Stimulated activated naive CD8-positive, alpha-beta T cell treated with anti-CD3 and anti-CD28 coated beads, Interleukin-15, amount 100 ng/mL, for 72 hours (primary cell): ENCODE data around the gene DDX39B.
A peak's percentile ranks its signal among the peaks of the same experiment; 100 is the strongest.
"Not testable (repeated sequence)": the region's sequence is repeated elsewhere in the genome, so short reads cannot be mapped to it uniquely, and the experiment has no call there.

ENCODE experiments used
- ATAC-seq: fragments of 150-1000 bp; cut with Tn5 transposase; 2 replicates; pipeline ENCODE4 v1.10.0; 2021; ENCODE audit warnings: mild to moderate bottlenecking, moderate library complexity
- DNase-seq, 2 donors: peaks; one replicate each; pipeline ENCODE4 v3.0.0; 2021 to 2022
- H3K27ac Mint-ChIP-seq, 2 donors: one replicate each; pipeline ENCODE4 v1.8.0; 2022; ENCODE audit warnings: mild to moderate bottlenecking in 2 of 2, mixed read lengths in 2 of 2, moderate library complexity in 2 of 2
- H3K27me3 Mint-ChIP-seq: one replicate; pipeline ENCODE4 v1.8.0; 2022; ENCODE audit warnings: mixed read lengths
- H3K4me1 Mint-ChIP-seq: one replicate; pipeline ENCODE4 v1.8.0; 2022; ENCODE audit warnings: mild to moderate bottlenecking, mixed read lengths
- H3K4me3 Mint-ChIP-seq, 2 donors: one replicate each; pipeline ENCODE4 v1.8.0; 2022; ENCODE audit warnings: mild to moderate bottlenecking in 2 of 2, mixed read lengths in 2 of 2, moderate library complexity in 1 of 2
- H3K9me3 Mint-ChIP-seq, 2 donors: one replicate each; pipeline ENCODE4 v1.8.0; 2022; ENCODE audit warnings: mixed read lengths in 2 of 2

DDX39B gene

GRCh38 chr6:31529329-31530150 is 12.3 kb downstream of the DDX39B start:
- ATAC-seq (peak; percentile 13), DNase-seq (no peak)
- H3K9me3 Mint-ChIP-seq: no peaks in the 10 kb centered on the region
- peak overlapping the region in 1 of 2 donors; percentile 74 for H3K27ac Mint-ChIP-seq
- no peak overlapping the region for H3K4me3 Mint-ChIP-seq
- H3K4me1 Mint-ChIP-seq: peaks cover 32% of the 10 kb centered on the region
- H3K27me3 Mint-ChIP-seq: no peaks in the 10 kb centered on the region

- H3K4me3 Mint-ChIP-seq: no peak within 1 kb of the TSS
- no peaks in the 10 kb centered on the region for H3K27me3 Mint-ChIP-seq
- no peaks in the 10 kb centered on the region for H3K9me3 Mint-ChIP-seq
- H3K27ac Mint-ChIP-seq: peak within 1 kb of the TSS in 1 of 2 donors; percentile 75
- peak; percentile 47 for ATAC-seq
- H3K4me1 Mint-ChIP-seq: peaks cover 31% of the 10 kb centered on the region
- DNase-seq: no peak
These were observed 12.9 kb downstream of the DDX39B start, which contains the start of gene MCCD1 for GRCh38 chr6:31528821-31529328. MCCD1 (plus strand) TSS chr6:31528962; CDS start chr6:31529015, 53 bp downstream.

- no peaks in the 10 kb centered on the region for H3K9me3 Mint-ChIP-seq
- ATAC-seq (peak; percentile 45), DNase-seq (no peak)
- no peak overlapping the region for H3K4me3 Mint-ChIP-seq
- no peaks in the 10 kb centered on the region for H3K27me3 Mint-ChIP-seq
- H3K27ac Mint-ChIP-seq: peak overlapping the region in 1 of 2 donors; percentile 75
- peaks cover 28% of the 10 kb centered on the region for H3K4me1 Mint-ChIP-seq
These were observed 13.5 kb downstream of the DDX39B start for GRCh38 chr6:31528307-31528777.

GRCh38 chr6:31525932-31526591 is 15.7 kb downstream of the DDX39B start:
- Mint-ChIP-seq H3K4me3 (no peak overlapping the region), H3K27me3 (no peaks in the 10 kb centered on the region), H3K9me3 (no peaks in the 10 kb centered on the region), H3K4me1 (peaks cover 13% of the 10 kb centered on the region), H3K27ac (peak overlapping the region in 1 of 2 donors; percentile 4)
- ATAC-seq (no peak), DNase-seq (no peak)

GRCh38 chr6:31525553-31525931 is 16.3 kb downstream of the DDX39B start:
- H3K9me3 Mint-ChIP-seq: no peaks in the 10 kb centered on the region
- DNase-seq: no peak
- H3K4me1 Mint-ChIP-seq: peaks cover 8% of the 10 kb centered on the region
- ATAC-seq: no peak
- no peak overlapping the region for H3K27ac Mint-ChIP-seq
- H3K27me3 Mint-ChIP-seq: no peaks in the 10 kb centered on the region
- H3K4me3 Mint-ChIP-seq: no peak overlapping the region

- H3K27ac Mint-ChIP-seq: no peak overlapping the region
- H3K4me1 Mint-ChIP-seq: peaks cover 7% of the 10 kb centered on the region
- DNase-seq: no peak
- no peaks in the 10 kb centered on the region for H3K27me3 Mint-ChIP-seq
- H3K4me3 Mint-ChIP-seq: no peak overlapping the region
- no peaks in the 10 kb centered on the region for H3K9me3 Mint-ChIP-seq
- ATAC-seq: no peak
These were observed 20.0 kb downstream of the DDX39B start for GRCh38 chr6:31521835-31522234.

- no peak for DNase-seq
- Mint-ChIP-seq H3K9me3 (no peaks in the 10 kb centered on the region), H3K27ac (no peak overlapping the region), H3K4me3 (no peak overlapping the region), H3K27me3 (no peaks in the 10 kb centered on the region), H3K4me1 (no peaks in the 10 kb centered on the region)
- no peak for ATAC-seq
These were observed 28.2 kb downstream of the DDX39B start for GRCh38 chr6:31513456-31514165.

- H3K4me1 Mint-ChIP-seq: peaks cover 7% of the 10 kb centered on the region
- ATAC-seq (no peak), DNase-seq (no peak)
- no peak overlapping the region for H3K4me3 Mint-ChIP-seq
- H3K27ac Mint-ChIP-seq: no peak overlapping the region
- H3K9me3 Mint-ChIP-seq: no peaks in the 10 kb centered on the region
- H3K27me3 Mint-ChIP-seq: no peaks in the 10 kb centered on the region
These were observed 31.8 kb downstream of the DDX39B start for GRCh38 chr6:31510007-31510406.

- H3K27me3 Mint-ChIP-seq, H3K4me1 Mint-ChIP-seq, H3K4me3 Mint-ChIP-seq, H3K9me3 Mint-ChIP-seq, DNase-seq, ATAC-seq: not testable (repeated sequence)
- H3K27ac Mint-ChIP-seq: peak overlapping the region in 1 of 2 donors; percentile 68
These were observed 32.8 kb downstream of the DDX39B start for GRCh38 chr6:31509036-31509435.

- H3K27ac Mint-ChIP-seq: no peak overlapping the region
- no peak for DNase-seq
These were observed 39.2 kb downstream of the DDX39B start for GRCh38 chr6:31502586-31502985.

GRCh38 chr6:31499648-31500047 is 42.2 kb downstream of the DDX39B start:
- H3K4me3 Mint-ChIP-seq: peak overlapping the region; percentile 80 to 86
- peak overlapping the region in 1 of 2 donors; percentile 20 for H3K27ac Mint-ChIP-seq
- not testable (repeated sequence) for ATAC-seq, H3K27me3 Mint-ChIP-seq, H3K9me3 Mint-ChIP-seq, DNase-seq
- peaks cover 67% of the 10 kb centered on the region for H3K4me1 Mint-ChIP-seq

More at GRCh38 chr6:31502586-31502985, 39.2 kb downstream of the DDX39B start:
- peaks cover 54% of the 10 kb centered on the region for H3K4me1 Mint-ChIP-seq
- no peaks in the 10 kb centered on the region for H3K9me3 Mint-ChIP-seq
- no peaks in the 10 kb centered on the region for H3K27me3 Mint-ChIP-seq
- ATAC-seq: no peak
- no peak overlapping the region for H3K4me3 Mint-ChIP-seq

- Mint-ChIP-seq H3K4me3 (peak overlapping the region; percentile 80 to 86), H3K27me3 (no peaks in the 10 kb centered on the region)
- no peak for ATAC-seq
These were observed 43.1 kb downstream of the DDX39B start for GRCh38 chr6:31498748-31499147.

GRCh38 chr6:31497531-31498476 is 44.0 kb downstream of the DDX39B start, which contains the start of gene MICB:
MICB (plus strand) TSS chr6:31498145; CDS start chr6:31498194, 49 bp downstream.
- Mint-ChIP-seq H3K27me3 (no peaks in the 10 kb centered on the region), H3K27ac (peak within 1 kb of the TSS; percentile 63 to 84), H3K4me1 (peaks cover 72% of the 10 kb centered on the region), H3K4me3 (peak within 1 kb of the TSS; percentile 80 to 86), H3K9me3 (no peaks in the 10 kb centered on the region)
- ATAC-seq (peak; percentile 76), DNase-seq (peak; percentile 78 to 82)

More at GRCh38 chr6:31498748-31499147, 43.1 kb downstream of the DDX39B start:
- peak overlapping the region in 1 of 2 donors; percentile 84 for H3K27ac Mint-ChIP-seq
- peaks cover 69% of the 10 kb centered on the region for H3K4me1 Mint-ChIP-seq
- no peaks in the 10 kb centered on the region for H3K9me3 Mint-ChIP-seq
- no peak for DNase-seq

- H3K4me1 Mint-ChIP-seq: peaks cover 68% of the 10 kb centered on the region
- H3K27ac Mint-ChIP-seq: peak overlapping the region; percentile 30 to 63
- H3K27me3 Mint-ChIP-seq, H3K9me3 Mint-ChIP-seq, DNase-seq, ATAC-seq: not testable (repeated sequence)
- peak overlapping the region; percentile 79 to 80 for H3K4me3 Mint-ChIP-seq
These were observed 45.0 kb downstream of the DDX39B start for GRCh38 chr6:31496826-31497225.
